GM12878 (cell line): Measurements from ENCODE around the gene ZNF592. TPM values are rescaled to one million over a fixed set of nuclear protein-coding genes. Genes with fewer than 3 reads are reported as not detected.

Source experiments
- ATAC-seq: fragments of 200-7000 bp; cut with Tn5 transposase; 3 replicates; pipeline ENCODE4 v1.9.1; 2020; ENCODE audit warnings: mild to moderate bottlenecking, moderate library complexity
- BruUV-seq: library from RNA; stranded (reverse); fragments of 400-500 nt; replicated peaks from 2 replicates; lab custom pipeline; 2021; lab: Mats Ljungman, UMichigan
- CTCF ChIA-PET: fragments of 300-600 bp; sonication (Branson Sonifier 250); formaldehyde crosslinking; extraction: SDS; loops from one replicate; lab custom pipeline; 2021; ENCODE audit warnings: inconsistent platforms; lab: Yijun Ruan, JAX
- POLR2A ChIA-PET: fragments of 350-600 bp; formaldehyde crosslinking; extraction: SDS; loops from one replicate; lab custom pipeline; 2021; ENCODE audit warnings: inconsistent platforms; lab: Charles Lee
- RAD21 ChIA-PET: fragments of 300-600 bp; sonication (Branson Sonifier 250); formaldehyde crosslinking; loops from one replicate; lab custom pipeline; 2023; ENCODE audit warnings: antibody characterized with exemption; ENCODE audit not compliant: unreplicated experiment; lab: Charles Lee
- SMC1A ChIA-PET: fragments of 300-600 bp; sonication (Branson Sonifier 250); formaldehyde crosslinking; loops from one replicate; lab custom pipeline; 2023; ENCODE audit not compliant: unreplicated experiment, uncharacterized antibody; lab: Charles Lee
- DNase-seq: peaks from one replicate; pipeline ENCODE4 v3.0.0-alpha.2; 2011; ENCODE audit warnings: low read depth, low spot score
- FAIRE-seq: peaks from 3 replicates; lab custom pipeline; 2011; peaks lifted over from hg19 to GRCh38; lab: Jason Lieb, UNC
- H2AFZ ChIP-seq: 2 replicates; pipeline ENCODE4 v1.6.0; 2011; ENCODE audit warnings: low read depth, low read length, control low read depth; ENCODE audit not compliant: control insufficient read depth
- H3K27ac ChIP-seq: 2 replicates; pipeline ENCODE4 v1.5.1; 2011; ENCODE audit warnings: control low read depth; ENCODE audit not compliant: control insufficient read depth, insufficient read depth
- H3K27me3 ChIP-seq, 2 experiments: replicated peaks in 1 of 2; 2 replicates each; pipeline versions ENCODE4 v1.6.0 to v1.6.1; 2011; ENCODE audit warnings: low read length in 1 of 2; ENCODE audit not compliant: control insufficient read depth in 2 of 2, insufficient read depth in 2 of 2
- H3K36me3 ChIP-seq, 2 experiments: 2 replicates each; pipeline ENCODE4 v1.5.1; 2011; ENCODE audit warnings: low read length in 1 of 2; ENCODE audit not compliant: control insufficient read depth in 2 of 2, insufficient read depth in 2 of 2
- H3K4me1 ChIP-seq: 2 replicates; pipeline ENCODE4 v1.6.1; 2011; ENCODE audit warnings: mild to moderate bottlenecking, low read length, moderate library complexity, mixed read lengths; ENCODE audit not compliant: control insufficient read depth, insufficient read depth
- H3K4me2 ChIP-seq: 2 replicates; pipeline ENCODE4 v1.6.0; 2011; ENCODE audit warnings: control low read depth; ENCODE audit not compliant: control insufficient read depth, insufficient read depth
- H3K4me3 ChIP-seq: fragments of 200-600 bp; sonication (generic); 2 replicates; pipeline ENCODE4 v1.5.1; 2016
- H3K79me2 ChIP-seq: 2 replicates; pipeline ENCODE4 v1.6.0; 2011; ENCODE audit warnings: low read length; ENCODE audit not compliant: control insufficient read depth, insufficient read depth
- H3K9ac ChIP-seq: 2 replicates; pipeline ENCODE4 v1.8.0; 2011; ENCODE audit warnings: low read length, control low read depth, mixed read lengths; ENCODE audit not compliant: control insufficient read depth, insufficient read depth
- H3K9me3 ChIP-seq: replicated peaks from 3 replicates; pipeline ENCODE4 v1.5.1; 2011; ENCODE audit warnings: mild to moderate bottlenecking, low read length; ENCODE audit not compliant: control insufficient read depth, insufficient read depth
- H4K20me1 ChIP-seq: 2 replicates; pipeline ENCODE4 v1.6.0; 2011; ENCODE audit not compliant: control insufficient read depth, insufficient read depth
- BRCA1 ChIP-seq: IDR thresholded peaks from 2 replicates; pipeline ENCODE4 v1.6.1; 2011; ENCODE audit warnings: low read depth, low read length, improper control_type of control experiment
- FOXM1 ChIP-seq: IDR thresholded peaks from 2 replicates; pipeline ENCODE4 v1.6.1; 2012; ENCODE audit warnings: low read depth, mild to moderate bottlenecking, inconsistent platforms, low read length, moderate library complexity
- MYB ChIP-seq: fragments of 150-350 bp; IDR thresholded peaks from 2 replicates; pipeline ENCODE4 v1.6.1; 2014; ENCODE audit warnings: mild to moderate bottlenecking, low read depth, low read length, borderline replicate concordance
- SMAD1 ChIP-seq: fragments of 450-650 bp; IDR thresholded peaks from 2 replicates; pipeline ENCODE4 v1.6.1; 2018; ENCODE audit warnings: mild to moderate bottlenecking, low read depth; ENCODE audit not compliant: partially characterized antibody
- STAT3 ChIP-seq: IDR thresholded peaks from 2 replicates; pipeline ENCODE4 v1.6.1; 2011; ENCODE audit warnings: low read depth, low read length, improper control_type of control experiment
- YBX1 ChIP-seq: fragments of 450-650 bp; IDR thresholded peaks from 2 replicates; pipeline ENCODE4 v1.6.1; 2016; ENCODE audit warnings: antibody characterized with exemption
- ZZZ3 ChIP-seq: IDR thresholded peaks from 2 replicates; pipeline ENCODE4 v1.6.1; 2011; ENCODE audit warnings: low read depth; ENCODE audit not compliant: control insufficient read depth, insufficient read length
- WGBS: methylation state at CpG from one replicate; pipeline ENCODE4 v1.1.6; 2016; ENCODE audit warnings: low lambda C conversion rate; ENCODE audit not compliant: insufficient replicate concordance, insufficient coverage; ENCODE audit errors: missing lambda C conversion rate; 5-methylcytosine and 5-hydroxymethylcytosine counted together
- in situ Hi-C: fragments of 300-500 bp; cut with MboI; formaldehyde crosslinking; loops from 9 replicates; pipeline ENCODE4 v1.14.3; 2018; ENCODE audit warnings: mixed read lengths
- intact Hi-C: fragments of 100-400 bp; cut with micrococcal nuclease; formaldehyde crosslinking; loops from one replicate; pipeline ENCODE4 v1.14.2; 2022; ENCODE audit not compliant: unreplicated experiment
- polyA plus RNA-seq, 11 experiments: library from polyadenylated mRNA; depleted of rRNA in 4 of 11; unstranded in 6 of 11; stranded (reverse) in 5 of 11; fragments of >200 nt; fragmentation: Nextera tagmentation in 4 of 11; fragmentation: Illumina TruSeq in 1 of 11; extraction: Ambion mirVana in 4 of 11; extraction: Trizol in 1 of 11; gene quantifications; 1 replicate in 1 of 11; 2 replicates in 10 of 11; pipeline versions ENCODE4 v1.2.1 to v1.2.3, GENCODE V29; 2011 to 2016; ENCODE audit warnings: inconsistent platforms in 2 of 11, missing spikeins in 2 of 11, low read depth in 1 of 11
- total RNA-seq, 4 experiments: library from RNA; depleted of rRNA in 3 of 4; stranded (reverse); fragments of >200 nt in 3 of 4; fragmentation: Illumina TruSeq in 1 of 4; extraction: Trizol in 1 of 4; gene quantifications; 2 replicates each; pipeline versions ENCODE4 v1.2.1 to v1.2.3, GENCODE V29; 2013 to 2021
- TF ChIP-seq, protein P1 (sequence below): fragments of 450-650 bp; IDR thresholded peaks from 2 replicates; pipeline ENCODE4 v1.6.1; 2017; ENCODE audit warnings: mild to moderate bottlenecking, moderate library complexity

ZNF592 gene
- total and polyA plus RNA-seq, 10 of the 15 experiments (the other 5 are each of a cell fraction or from before 2014, with no cell fraction given): 0.95 to 23.7 (median 8.6) TPM

DNA sequence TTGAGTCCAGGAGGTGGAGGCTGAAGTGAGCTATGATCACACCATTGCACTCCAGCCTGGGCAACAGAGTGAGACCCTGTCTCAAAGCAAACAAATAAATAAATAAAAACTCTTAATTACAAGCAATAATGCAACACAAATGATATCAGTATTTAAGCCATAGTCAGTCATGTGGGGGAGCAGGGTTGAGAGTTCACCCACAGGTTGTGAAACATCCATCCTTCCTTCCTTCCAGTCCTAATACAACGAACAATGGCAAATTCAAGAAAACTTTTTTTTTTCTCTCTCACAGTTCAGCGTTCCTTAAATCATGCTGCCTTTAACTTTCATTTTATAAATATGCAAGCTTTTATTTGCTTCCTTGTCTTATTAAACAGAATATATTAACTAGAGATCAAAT, 24.1 kb downstream of the ZNF592 start:
- no peaks in the 10 kb centered on the region for H4K20me1 ChIP-seq
- WGBS: 77% methylated on average over 2 of the region's 2 CpGs
- H3K9me3 ChIP-seq: no peaks in the 10 kb centered on the region
- ChIA-PET CTCF (no interaction called here), POLR2A (interaction anchor here (1.3 kb wide), 1 partner anchor 113 kb away, joined by 3 read pairs; no protein-coding TSS in a partner anchor), SMC1A (interaction anchor here (1.5 to 1.8 kb wide), 2 partner anchors 17 to 20 kb away, joined by 4 to 5 read pairs; no protein-coding TSS in a partner anchor), RAD21 (no interaction called here)
- FAIRE-seq (no peak), DNase-seq (no peak), ATAC-seq (no peak)
- in situ Hi-C loops: no loop called here
- no peak for TF ChIP-seq SMAD1
- no peak for TF ChIP-seq MYB
- no peak for TF ChIP-seq STAT3
- peaks cover 9 to 19% of the 10 kb centered on the region in 2 experiments for H3K36me3 ChIP-seq
- H3K4me1 ChIP-seq: no peaks in the 10 kb centered on the region
- H2AFZ ChIP-seq: no peak overlapping the region
- H3K79me2 ChIP-seq: peaks cover 7% of the 10 kb centered on the region
- no peak overlapping the region for H3K4me3 ChIP-seq
- intact Hi-C loops: no loop called here
- BruUV-seq: no TSS peak
- H3K27ac ChIP-seq: no peak overlapping the region
- H3K27me3 ChIP-seq: no peaks in the 10 kb centered on the region
- H3K9ac ChIP-seq: no peak overlapping the region
- no peak overlapping the region for H3K4me2 ChIP-seq

DNA sequence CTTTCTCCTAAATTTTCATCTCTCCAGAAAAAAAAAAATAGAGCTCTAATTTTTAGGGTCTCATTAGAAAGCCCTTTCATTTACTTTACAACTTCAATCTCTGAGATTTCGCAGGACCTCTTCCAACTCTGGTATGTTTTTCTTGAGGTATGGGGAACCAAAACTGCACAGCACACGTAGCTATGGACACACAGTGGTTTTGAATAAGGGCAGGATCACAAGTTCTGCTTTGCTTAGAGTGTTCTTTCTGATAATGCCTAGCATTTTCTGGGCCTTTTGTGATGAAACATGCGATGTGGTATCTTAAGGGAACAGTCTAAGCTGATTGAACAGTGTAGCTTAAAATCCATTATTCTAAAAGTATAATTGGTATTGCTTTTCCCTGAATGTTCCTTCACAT, 25.3 kb downstream of the ZNF592 start:
- no peak for TF ChIP-seq BRCA1
- no peak for TF ChIP-seq YBX1
- TF ChIP-seq FOXM1: no peak
- TF ChIP-seq ZZZ3: no peak
- TF ChIP-seq, protein P1, sequence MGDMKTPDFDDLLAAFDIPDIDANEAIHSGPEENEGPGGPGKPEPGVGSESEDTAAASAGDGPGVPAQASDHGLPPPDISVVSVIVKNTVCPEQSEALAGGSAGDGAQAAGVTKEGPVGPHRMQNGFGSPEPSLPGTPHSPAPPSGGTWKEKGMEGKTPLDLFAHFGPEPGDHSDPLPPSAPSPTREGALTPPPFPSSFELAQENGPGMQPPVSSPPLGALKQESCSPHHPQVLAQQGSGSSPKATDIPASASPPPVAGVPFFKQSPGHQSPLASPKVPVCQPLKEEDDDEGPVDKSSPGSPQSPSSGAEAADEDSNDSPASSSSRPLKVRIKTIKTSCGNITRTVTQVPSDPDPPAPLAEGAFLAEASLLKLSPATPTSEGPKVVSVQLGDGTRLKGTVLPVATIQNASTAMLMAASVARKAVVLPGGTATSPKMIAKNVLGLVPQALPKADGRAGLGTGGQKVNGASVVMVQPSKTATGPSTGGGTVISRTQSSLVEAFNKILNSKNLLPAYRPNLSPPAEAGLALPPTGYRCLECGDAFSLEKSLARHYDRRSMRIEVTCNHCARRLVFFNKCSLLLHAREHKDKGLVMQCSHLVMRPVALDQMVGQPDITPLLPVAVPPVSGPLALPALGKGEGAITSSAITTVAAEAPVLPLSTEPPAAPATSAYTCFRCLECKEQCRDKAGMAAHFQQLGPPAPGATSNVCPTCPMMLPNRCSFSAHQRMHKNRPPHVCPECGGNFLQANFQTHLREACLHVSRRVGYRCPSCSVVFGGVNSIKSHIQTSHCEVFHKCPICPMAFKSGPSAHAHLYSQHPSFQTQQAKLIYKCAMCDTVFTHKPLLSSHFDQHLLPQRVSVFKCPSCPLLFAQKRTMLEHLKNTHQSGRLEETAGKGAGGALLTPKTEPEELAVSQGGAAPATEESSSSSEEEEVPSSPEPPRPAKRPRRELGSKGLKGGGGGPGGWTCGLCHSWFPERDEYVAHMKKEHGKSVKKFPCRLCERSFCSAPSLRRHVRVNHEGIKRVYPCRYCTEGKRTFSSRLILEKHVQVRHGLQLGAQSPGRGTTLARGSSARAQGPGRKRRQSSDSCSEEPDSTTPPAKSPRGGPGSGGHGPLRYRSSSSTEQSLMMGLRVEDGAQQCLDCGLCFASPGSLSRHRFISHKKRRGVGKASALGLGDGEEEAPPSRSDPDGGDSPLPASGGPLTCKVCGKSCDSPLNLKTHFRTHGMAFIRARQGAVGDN: 0 out of 2 replicates have a peak, but pooled peaks have one; percentile 36
- SMC1A ChIA-PET: interaction anchor here (0.7 to 1.8 kb wide), 7 partner anchors 18 to 116 kb away, joined by 3 to 7 read pairs (median 5); partner anchors contain the start of gene SEC11A
- Histone ChIP-seq H3K4me2 (no peak overlapping the region), H3K79me2 (peaks cover 7% of the 10 kb centered on the region), H3K4me1 (no peaks in the 10 kb centered on the region), H3K9me3 (no peaks in the 10 kb centered on the region), H3K4me3 (no peak overlapping the region), H3K27me3 (no peaks in the 10 kb centered on the region), H2AFZ (no peak overlapping the region), H3K27ac (no peak overlapping the region), H3K9ac (no peak overlapping the region), H4K20me1 (no peaks in the 10 kb centered on the region), H3K36me3 (peaks cover 12 to 20% of the 10 kb centered on the region in 2 experiments)
- WGBS: 71% methylated on average over 3 of the region's 3 CpGs
- CTCF ChIA-PET: interaction anchor here (0.7 kb wide), 1 partner anchor 9 kb away, joined by 3 read pairs; no protein-coding TSS in a partner anchor
- in situ Hi-C loops (no loop called here), intact Hi-C loops (no loop called here)
- ATAC-seq (peak; percentile 74), FAIRE-seq (no peak), DNase-seq (no peak)
- no TSS peak for BruUV-seq
- POLR2A ChIA-PET: interaction anchor here (0.6 to 1.7 kb wide), 5 partner anchors 16 to 168 kb away, joined by 3 to 5 read pairs (median 4); no protein-coding TSS in a partner anchor
- RAD21 ChIA-PET: interaction anchor here (1.0 to 1.9 kb wide), 3 partner anchors 18 to 114 kb away, joined by 4 to 6 read pairs (median 5); no protein-coding TSS in a partner anchor
